Trophoblast cell (in vitro differentiated cells and primary cell): ENCODE data around the gene PREX1.

Experiments used
- DNase-seq, 2 donors: peaks; one replicate each; pipeline ENCODE4 v3.0.0-alpha.2; 2016
- H2AFZ ChIP-seq: 2 replicates; pipeline ENCODE4 v1.6.1; 2013; ENCODE audit warnings: low read length, moderate library complexity, mild to moderate bottlenecking; ENCODE audit not compliant: insufficient read depth, poor library complexity
- H2AK5ac ChIP-seq: 2 replicates; pipeline ENCODE4 v1.6.1; 2013; ENCODE audit warnings: mild to moderate bottlenecking, low read length
- H2BK120ac ChIP-seq: 2 replicates; pipeline ENCODE4 v1.6.1; 2013; ENCODE audit warnings: low read length, mild to moderate bottlenecking, moderate library complexity; ENCODE audit not compliant: insufficient read depth, poor library complexity
- H2BK12ac ChIP-seq: 2 replicates; pipeline ENCODE4 v1.6.1; 2013; ENCODE audit warnings: mild to moderate bottlenecking, low read length, moderate library complexity
- H2BK5ac ChIP-seq: 2 replicates; pipeline ENCODE4 v1.6.1; 2013; ENCODE audit warnings: low read length, low read depth, moderate library complexity, mild to moderate bottlenecking; ENCODE audit not compliant: poor library complexity
- H3K14ac ChIP-seq: 2 replicates; pipeline ENCODE4 v1.6.1; 2013; ENCODE audit warnings: mild to moderate bottlenecking, low read length
- H3K18ac ChIP-seq: 2 replicates; pipeline ENCODE4 v1.6.1; 2013; ENCODE audit warnings: mild to moderate bottlenecking, low read length
- H3K23ac ChIP-seq: 2 replicates; pipeline ENCODE4 v1.6.1; 2013; ENCODE audit warnings: low read length
- H3K27ac ChIP-seq: 2 replicates; pipeline ENCODE4 v1.5.1; 2013; ENCODE audit warnings: low read depth, mild to moderate bottlenecking, inconsistent platforms, low read length, moderate library complexity
- H3K27me3 ChIP-seq: 2 replicates; pipeline ENCODE4 v1.6.1; 2013; ENCODE audit warnings: inconsistent platforms, mild to moderate bottlenecking, low read length, moderate library complexity; ENCODE audit not compliant: insufficient read depth
- H3K36me3 ChIP-seq, 2 experiments: 1 replicate in 1 of 2; 2 replicates in 1 of 2; pipeline ENCODE4 v1.6.1; 2013; ENCODE audit warnings: low read length in 2 of 2, mild to moderate bottlenecking in 2 of 2, moderate library complexity in 1 of 2; ENCODE audit not compliant: insufficient read depth in 2 of 2, control insufficient read depth in 1 of 2
- H3K4ac ChIP-seq: 2 replicates; pipeline ENCODE4 v1.6.1; 2013; ENCODE audit warnings: low read depth, mild to moderate bottlenecking, low read length, moderate library complexity
- H3K4me1 ChIP-seq, 2 experiments: 1 replicate in 1 of 2; 2 replicates in 1 of 2; pipeline ENCODE4 v1.6.1; 2013; ENCODE audit warnings: low read length in 2 of 2, mild to moderate bottlenecking in 2 of 2, moderate library complexity in 1 of 2; ENCODE audit not compliant: insufficient read depth in 2 of 2, control insufficient read depth in 1 of 2
- H3K4me2 ChIP-seq: 2 replicates; pipeline ENCODE4 v1.6.1; 2013; ENCODE audit warnings: inconsistent platforms, mild to moderate bottlenecking, low read length, moderate library complexity
- H3K4me3 ChIP-seq: 2 replicates; pipeline ENCODE4 v1.5.1; 2013; ENCODE audit warnings: mild to moderate bottlenecking, low read depth, low read length, inconsistent platforms
- H3K79me1 ChIP-seq: one replicate; pipeline ENCODE4 v1.6.1; 2013; ENCODE audit warnings: low read length
- H3K79me2 ChIP-seq: 2 replicates; pipeline ENCODE4 v1.6.1; 2013; ENCODE audit warnings: low read length, mild to moderate bottlenecking; ENCODE audit not compliant: control insufficient read depth, insufficient read depth, poor library complexity
- H3K9ac ChIP-seq: 2 replicates; pipeline ENCODE4 v1.6.1; 2013; ENCODE audit warnings: mild to moderate bottlenecking, low read length
- H3K9me3 ChIP-seq: 2 replicates; pipeline ENCODE4 v1.6.1; 2013; ENCODE audit warnings: low read depth, mild to moderate bottlenecking, control low read depth, inconsistent platforms, low read length; ENCODE audit not compliant: insufficient read depth
- H4K12ac ChIP-seq: 2 replicates; pipeline ENCODE4 v1.6.1; 2013; ENCODE audit warnings: low read depth, mild to moderate bottlenecking, low read length, moderate library complexity
- H4K8ac ChIP-seq: 2 replicates; pipeline ENCODE4 v1.6.1; 2013; ENCODE audit warnings: low read depth, mild to moderate bottlenecking, low read length, moderate library complexity
- H4K91ac ChIP-seq: one replicate; pipeline ENCODE4 v1.6.1; 2013; ENCODE audit warnings: low read depth, mild to moderate bottlenecking, low read length, moderate library complexity
- WGBS: extraction: QIAGEN DNeasy Blood & Tissue Kit; methylation state at CpG from one replicate; pipeline ENCODE4 v1.1.7; 2013; ENCODE audit warnings: missing lambda C conversion rate; ENCODE audit not compliant: insufficient read length, insufficient coverage; ENCODE audit errors: extremely low coverage; 5-methylcytosine and 5-hydroxymethylcytosine counted together

Gene PREX1

GRCh38 chr20:48674461-48674860, 153.3 kb downstream of the PREX1 start:
- no peak overlapping the region for H4K8ac ChIP-seq
- no peak overlapping the region for H3K4me2 ChIP-seq
- H2AK5ac ChIP-seq: no peak overlapping the region
- no peak overlapping the region for H4K12ac ChIP-seq
- H3K27ac ChIP-seq: no peak overlapping the region
- H3K4me1 ChIP-seq: no peaks in the 10 kb centered on the region
- no peaks in the 10 kb centered on the region for H3K79me2 ChIP-seq
- no peak overlapping the region for H3K4me3 ChIP-seq
- no peak overlapping the region for H3K14ac ChIP-seq
- DNase-seq: no peak
- no peaks in the 10 kb centered on the region for H3K36me3 ChIP-seq
- H3K9ac ChIP-seq: no peak overlapping the region
- H2BK5ac ChIP-seq: no peak overlapping the region
- H2BK120ac ChIP-seq: no peak overlapping the region
- H2BK12ac ChIP-seq: no peak overlapping the region
- H3K18ac ChIP-seq: no peak overlapping the region
- H3K9me3 ChIP-seq: no peaks in the 10 kb centered on the region
- WGBS: no CpG with 5 or more reads among the region's 3 CpGs
- H3K79me1 ChIP-seq: no peaks in the 10 kb centered on the region
- no peak overlapping the region for H4K91ac ChIP-seq
- no peak overlapping the region for H3K4ac ChIP-seq
- no peaks in the 10 kb centered on the region for H3K27me3 ChIP-seq
- H3K23ac ChIP-seq: no peak overlapping the region
- no peak overlapping the region for H2AFZ ChIP-seq

DNA sequence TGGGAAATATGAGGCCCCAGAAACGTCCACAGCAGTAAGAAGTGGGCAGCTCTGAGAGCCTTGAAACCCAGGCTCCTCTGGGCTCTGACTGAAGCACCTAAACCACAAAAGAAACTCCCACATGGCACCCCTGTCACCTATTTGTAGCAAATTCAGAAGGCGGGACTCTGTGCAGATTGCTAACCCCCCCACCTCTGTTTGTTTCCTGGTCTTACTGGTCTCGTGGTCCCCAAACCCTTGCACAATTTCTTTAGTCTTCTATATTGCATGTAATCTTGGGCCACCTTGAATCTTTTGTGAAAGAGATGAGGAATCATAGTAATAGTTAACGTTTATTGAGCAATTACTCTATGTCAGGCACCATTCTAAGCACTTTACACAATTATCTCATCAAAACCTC, 154.3 kb downstream of the PREX1 start:
- Histone ChIP-seq H4K8ac (no peak overlapping the region), H3K18ac (no peak overlapping the region), H4K12ac (no peak overlapping the region), H3K4me3 (no peak overlapping the region), H2AK5ac (no peak overlapping the region), H3K27me3 (no peaks in the 10 kb centered on the region), H3K79me2 (no peaks in the 10 kb centered on the region), H3K9ac (no peak overlapping the region), H3K79me1 (no peaks in the 10 kb centered on the region), H3K14ac (no peak overlapping the region), H2BK12ac (no peak overlapping the region), H2BK5ac (no peak overlapping the region), H3K23ac (no peak overlapping the region), H3K4ac (no peak overlapping the region), H2BK120ac (no peak overlapping the region), H3K4me1 (no peaks in the 10 kb centered on the region), H3K9me3 (no peaks in the 10 kb centered on the region), H4K91ac (no peak overlapping the region), H3K27ac (no peak overlapping the region), H3K4me2 (no peak overlapping the region), H3K36me3 (no peaks in the 10 kb centered on the region), H2AFZ (no peak overlapping the region)
- no CpG with 5 or more reads among the region's 4 CpGs for WGBS
- DNase-seq: no peak

DNA sequence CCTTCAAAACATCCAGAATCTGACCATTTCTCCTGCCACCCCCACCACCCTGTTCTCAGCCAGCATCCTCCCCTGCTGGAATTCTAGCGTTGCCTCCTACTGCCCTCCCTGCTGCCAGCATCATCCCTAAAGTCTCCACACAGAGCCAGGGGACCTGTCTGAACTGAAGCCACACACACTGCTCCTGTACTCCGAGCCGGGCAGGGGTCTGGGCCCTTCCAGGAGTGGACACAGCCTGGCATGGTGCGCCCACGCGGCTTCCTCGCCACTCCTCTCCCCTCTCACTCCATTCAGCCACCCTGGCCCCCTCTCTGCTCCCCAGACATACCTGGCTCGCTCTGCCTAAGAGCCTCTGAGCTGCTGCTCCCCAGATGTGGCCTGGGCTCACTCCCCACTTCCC, 155.5 kb downstream of the PREX1 start:
- Histone ChIP-seq H3K4me3 (no peak overlapping the region), H3K9me3 (no peaks in the 10 kb centered on the region)

DNA sequence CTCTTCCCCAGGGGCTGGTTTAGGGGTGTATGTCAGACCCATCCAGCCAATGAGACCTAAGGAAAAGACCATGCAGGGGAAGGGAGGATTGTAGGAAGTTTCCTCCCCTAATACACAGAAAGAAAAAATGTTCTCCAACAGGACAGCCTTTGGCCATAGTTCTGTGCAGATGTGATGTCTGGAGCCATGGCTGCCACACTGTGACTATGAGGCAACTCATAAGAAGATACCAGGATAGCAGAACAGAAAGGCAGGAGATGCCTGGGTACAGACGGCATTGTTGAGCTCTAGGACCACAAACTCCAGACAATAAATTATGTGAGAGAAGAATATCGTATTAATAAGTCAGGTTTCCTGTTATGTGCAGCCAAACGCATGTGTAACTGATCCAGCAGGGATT, 156.7 kb downstream of the PREX1 start:
- Histone ChIP-seq H3K9me3 (no peaks in the 10 kb centered on the region), H4K91ac (no peak overlapping the region), H4K12ac (no peak overlapping the region), H3K79me1 (no peaks in the 10 kb centered on the region), H4K8ac (no peak overlapping the region), H2BK12ac (no peak overlapping the region), H3K4ac (no peak overlapping the region), H3K36me3 (no peaks in the 10 kb centered on the region), H2AFZ (no peak overlapping the region), H3K18ac (no peak overlapping the region), H3K4me2 (no peak overlapping the region), H3K9ac (no peak overlapping the region), H3K79me2 (no peaks in the 10 kb centered on the region), H3K23ac (no peak overlapping the region), H3K4me3 (no peak overlapping the region), H2BK5ac (no peak overlapping the region), H2BK120ac (no peak overlapping the region), H3K14ac (no peak overlapping the region), H3K27me3 (no peaks in the 10 kb centered on the region), H2AK5ac (no peak overlapping the region), H3K4me1 (no peaks in the 10 kb centered on the region), H3K27ac (no peak overlapping the region)
- WGBS: no CpG with 5 or more reads among the region's 3 CpGs
- no peak for DNase-seq

More for the DNA sequence above, 155.5 kb downstream of the PREX1 start:
- Histone ChIP-seq H4K8ac (no peak overlapping the region), H3K36me3 (no peaks in the 10 kb centered on the region), H2BK12ac (no peak overlapping the region), H3K18ac (no peak overlapping the region), H3K4ac (no peak overlapping the region), H3K27me3 (no peaks in the 10 kb centered on the region), H2AK5ac (no peak overlapping the region), H2BK5ac (no peak overlapping the region), H3K14ac (no peak overlapping the region), H4K91ac (no peak overlapping the region), H3K4me2 (no peak overlapping the region), H3K79me2 (no peaks in the 10 kb centered on the region), H3K4me1 (no peaks in the 10 kb centered on the region), H4K12ac (no peak overlapping the region), H3K9ac (no peak overlapping the region), H3K23ac (no peak overlapping the region), H2AFZ (no peak overlapping the region), H3K27ac (no peak overlapping the region), H3K79me1 (no peaks in the 10 kb centered on the region), H2BK120ac (no peak overlapping the region)
- no peak for DNase-seq
- WGBS: no CpG with 5 or more reads among the region's 8 CpGs
